ENCODE data around the gene THSD4.

Gene THSD4

GRCh38 chr15:71469413-71469812 lies 354.1 kb downstream of the THSD4 start:
- DNase-seq, result no peak

- DNase-seq, result no peak
Measured at GRCh38 chr15:71471347-71471746, 356.1 kb downstream of the THSD4 start.

- DNase-seq, result peak; percentile 92
Measured at GRCh38 chr15:71472566-71472965, 357.3 kb downstream of the THSD4 start.

- DNase-seq, result no peak
Measured at GRCh38 chr15:71473751-71474150, 358.5 kb downstream of the THSD4 start.

GRCh38 chr15:71476823-71477222 lies 361.6 kb downstream of the THSD4 start:
- peak; percentile 85 for DNase-seq

- no peak for DNase-seq
Measured at GRCh38 chr15:71480556-71480955, 365.3 kb downstream of the THSD4 start.

GRCh38 chr15:71484080-71484479 lies 368.8 kb downstream of the THSD4 start:
- DNase-seq, result no peak

- DNase-seq, result no peak
Measured at GRCh38 chr15:71485094-71485693, 369.9 kb downstream of the THSD4 start.

- no peak for DNase-seq
Measured at GRCh38 chr15:71489570-71489969, 374.3 kb downstream of the THSD4 start.

GRCh38 chr15:71493526-71493925 lies 378.3 kb downstream of the THSD4 start:
- no peak for DNase-seq

GRCh38 chr15:71494563-71495397 lies 379.5 kb downstream of the THSD4 start:
- DNase-seq, result no peak

GRCh38 chr15:71495398-71495780 lies 380.1 kb downstream of the THSD4 start:
- DNase-seq, result no peak

- DNase-seq, result no peak
Measured at GRCh38 chr15:71496336-71496955, 381.2 kb downstream of the THSD4 start.

- no peak for DNase-seq
Measured at GRCh38 chr15:71501344-71502076, 386.2 kb downstream of the THSD4 start.

GRCh38 chr15:71502077-71502432 lies 386.8 kb downstream of the THSD4 start:
- no peak for DNase-seq

GRCh38 chr15:71505962-71506361 lies 390.7 kb downstream of the THSD4 start:
- no peak for DNase-seq

GRCh38 chr15:71506946-71507345 lies 391.7 kb downstream of the THSD4 start:
- DNase-seq, result no peak

- no peak for DNase-seq
Measured at GRCh38 chr15:71508081-71508682, 392.9 kb downstream of the THSD4 start.

GRCh38 chr15:71509139-71509538 lies 393.9 kb downstream of the THSD4 start:
- no peak for DNase-seq

- DNase-seq, result no peak
Measured at GRCh38 chr15:71510763-71511162, 395.5 kb downstream of the THSD4 start.

- DNase-seq, result peak; percentile 65
Measured at GRCh38 chr15:71511796-71512681, 396.8 kb downstream of the THSD4 start.

- no peak for DNase-seq
Measured at GRCh38 chr15:71512682-71513006, 397.4 kb downstream of the THSD4 start.
